Measurements from ENCODE around the gene NOG.

DNA sequence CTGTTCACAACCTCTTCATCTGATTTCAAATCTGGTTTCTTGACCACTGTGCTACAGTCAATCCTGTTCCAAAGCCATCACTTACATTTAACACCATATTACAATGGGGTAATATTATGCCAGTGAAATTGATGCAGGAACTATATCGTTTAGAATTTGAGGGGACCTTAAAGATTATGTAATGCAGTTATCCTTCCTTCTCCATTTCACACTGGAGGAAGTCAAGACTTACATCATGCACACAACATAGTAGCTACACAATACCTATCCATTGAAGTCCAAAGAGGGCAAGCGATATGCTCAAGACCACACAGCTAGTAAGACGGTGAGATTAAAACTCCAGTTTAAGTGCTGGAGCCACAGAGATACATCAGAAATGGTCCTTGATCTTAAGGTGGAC, 16.8 kb downstream of the NOG start:
- TF ChIP-seq, protein P1, sequence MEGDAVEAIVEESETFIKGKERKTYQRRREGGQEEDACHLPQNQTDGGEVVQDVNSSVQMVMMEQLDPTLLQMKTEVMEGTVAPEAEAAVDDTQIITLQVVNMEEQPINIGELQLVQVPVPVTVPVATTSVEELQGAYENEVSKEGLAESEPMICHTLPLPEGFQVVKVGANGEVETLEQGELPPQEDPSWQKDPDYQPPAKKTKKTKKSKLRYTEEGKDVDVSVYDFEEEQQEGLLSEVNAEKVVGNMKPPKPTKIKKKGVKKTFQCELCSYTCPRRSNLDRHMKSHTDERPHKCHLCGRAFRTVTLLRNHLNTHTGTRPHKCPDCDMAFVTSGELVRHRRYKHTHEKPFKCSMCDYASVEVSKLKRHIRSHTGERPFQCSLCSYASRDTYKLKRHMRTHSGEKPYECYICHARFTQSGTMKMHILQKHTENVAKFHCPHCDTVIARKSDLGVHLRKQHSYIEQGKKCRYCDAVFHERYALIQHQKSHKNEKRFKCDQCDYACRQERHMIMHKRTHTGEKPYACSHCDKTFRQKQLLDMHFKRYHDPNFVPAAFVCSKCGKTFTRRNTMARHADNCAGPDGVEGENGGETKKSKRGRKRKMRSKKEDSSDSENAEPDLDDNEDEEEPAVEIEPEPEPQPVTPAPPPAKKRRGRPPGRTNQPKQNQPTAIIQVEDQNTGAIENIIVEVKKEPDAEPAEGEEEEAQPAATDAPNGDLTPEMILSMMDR (IDR thresholded peaks at IDR 0.05) = no peak
- TF ChIP-seq, protein P2, sequence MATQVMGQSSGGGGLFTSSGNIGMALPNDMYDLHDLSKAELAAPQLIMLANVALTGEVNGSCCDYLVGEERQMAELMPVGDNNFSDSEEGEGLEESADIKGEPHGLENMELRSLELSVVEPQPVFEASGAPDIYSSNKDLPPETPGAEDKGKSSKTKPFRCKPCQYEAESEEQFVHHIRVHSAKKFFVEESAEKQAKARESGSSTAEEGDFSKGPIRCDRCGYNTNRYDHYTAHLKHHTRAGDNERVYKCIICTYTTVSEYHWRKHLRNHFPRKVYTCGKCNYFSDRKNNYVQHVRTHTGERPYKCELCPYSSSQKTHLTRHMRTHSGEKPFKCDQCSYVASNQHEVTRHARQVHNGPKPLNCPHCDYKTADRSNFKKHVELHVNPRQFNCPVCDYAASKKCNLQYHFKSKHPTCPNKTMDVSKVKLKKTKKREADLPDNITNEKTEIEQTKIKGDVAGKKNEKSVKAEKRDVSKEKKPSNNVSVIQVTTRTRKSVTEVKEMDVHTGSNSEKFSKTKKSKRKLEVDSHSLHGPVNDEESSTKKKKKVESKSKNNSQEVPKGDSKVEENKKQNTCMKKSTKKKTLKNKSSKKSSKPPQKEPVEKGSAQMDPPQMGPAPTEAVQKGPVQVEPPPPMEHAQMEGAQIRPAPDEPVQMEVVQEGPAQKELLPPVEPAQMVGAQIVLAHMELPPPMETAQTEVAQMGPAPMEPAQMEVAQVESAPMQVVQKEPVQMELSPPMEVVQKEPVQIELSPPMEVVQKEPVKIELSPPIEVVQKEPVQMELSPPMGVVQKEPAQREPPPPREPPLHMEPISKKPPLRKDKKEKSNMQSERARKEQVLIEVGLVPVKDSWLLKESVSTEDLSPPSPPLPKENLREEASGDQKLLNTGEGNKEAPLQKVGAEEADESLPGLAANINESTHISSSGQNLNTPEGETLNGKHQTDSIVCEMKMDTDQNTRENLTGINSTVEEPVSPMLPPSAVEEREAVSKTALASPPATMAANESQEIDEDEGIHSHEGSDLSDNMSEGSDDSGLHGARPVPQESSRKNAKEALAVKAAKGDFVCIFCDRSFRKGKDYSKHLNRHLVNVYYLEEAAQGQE (IDR thresholded peaks at IDR 0.05; ENCODE audit: insufficient read depth in 1 of 2, low read depth in 2 of 2, low read length in 1 of 2) = no peak

All from Panc1 (cell line).